ENCODE data around the gene SLC4A3. TPM values are rescaled to one million over a fixed set of nuclear protein-coding genes. Genes with fewer than 3 reads are reported as not detected.

The SLC4A3 gene
- total and polyA plus RNA-seq, 2 of the 8 experiments (the other 6 are each of a cell fraction or from before 2014, with no cell fraction given) = 4.8 to 7.4 TPM

GRCh38 chr2:219638948-219639755 is 11.7 kb downstream of the SLC4A3 start:
- Histone ChIP-seq H3K4me2 (ENCODE audit: insufficient read depth in 1 of 2, low read depth in 2 of 2, low read length in 2 of 2) (no peak overlapping the region), H2BK15ac (ENCODE audit: low read length) (no peak overlapping the region), H3K79me2 (ENCODE audit: control insufficient read depth in 1 of 2, insufficient read depth in 2 of 2, low read length in 2 of 2) (no peaks in the 10 kb centered on the region), H3K27ac (ENCODE audit: low read depth, low read length) (no peak overlapping the region), H3K14ac (ENCODE audit: insufficient read length) (no peak overlapping the region), H3K9me3 (ENCODE audit: insufficient read depth in 2 of 2, low read depth in 1 of 2, low read length in 1 of 2) (no peaks in the 10 kb centered on the region), H3K23ac (ENCODE audit: insufficient read length) (no peak overlapping the region), H3K9ac (replicated peaks in 1 of 4; ENCODE audit: extremely low read depth in 1 of 4, low read depth in 3 of 4, low read length in 3 of 4) (no peak overlapping the region), H2BK5ac (ENCODE audit: low read depth, low read length) (no peak overlapping the region), H4K5ac (ENCODE audit: insufficient read length, low read depth, low read length) (no peak overlapping the region), H3K23me2 (ENCODE audit: low read depth, low read length) (peaks cover 4% of the 10 kb centered on the region; the same call in 1 of the 2 replicates), H3K4me1 (replicated peaks in 1 of 4; ENCODE audit: control insufficient read depth in 3 of 4, insufficient read depth in 4 of 4, low read length in 3 of 4) (no peaks in the 10 kb centered on the region; a peak in 2 of 7 replicates), H3K36me3 (ENCODE audit: control insufficient read depth in 2 of 4, insufficient read depth in 4 of 4, low read length in 3 of 4) (no peaks in the 10 kb centered on the region), H3K27me3 (replicated peaks in 1 of 4; ENCODE audit: control insufficient read depth in 3 of 4, extremely low read depth in 1 of 4, insufficient read depth in 3 of 4, low read length in 3 of 4) (peaks cover 0 to 6% (median 3%) of the 10 kb centered on the region in 4 experiments; a peak in 5 of 7 replicates), H3K4me3 (ENCODE audit: extremely low read depth in 1 of 4, insufficient read depth in 2 of 4, low read depth in 3 of 4, low read length in 4 of 4) (no peak overlapping the region), H2AK5ac (ENCODE audit: low read depth, low read length) (no peak overlapping the region), H3K79me1 (ENCODE audit: low read depth, low read length) (no peaks in the 10 kb centered on the region), H4K20me1 (replicated peaks in 1 of 2; ENCODE audit: control insufficient read depth in 1 of 2, insufficient read depth in 2 of 2, low read length in 2 of 2) (peaks cover 0 to 4% of the 10 kb centered on the region in 2 experiments), H2AFZ (ENCODE audit: low read length) (no peak overlapping the region), H4K91ac (replicated peaks; ENCODE audit: insufficient read length, low read length) (no peak overlapping the region), H3K4ac (replicated peaks; ENCODE audit: insufficient read length, low read depth, low read length) (no peak overlapping the region), H2BK12ac (ENCODE audit: low read depth, low read length) (no peak overlapping the region), H2BK120ac (replicated peaks; ENCODE audit: low read depth, low read length) (no peak overlapping the region), H2BK20ac (ENCODE audit: low read length) (no peak overlapping the region), H3K18ac (ENCODE audit: extremely low read depth, low read length) (no peak overlapping the region), H3K56ac (replicated peaks; ENCODE audit: insufficient read length, low read depth, low read length) (no peak overlapping the region), H4K8ac (ENCODE audit: extremely low read depth, insufficient read depth, low read length) (no peak overlapping the region)
- 91% methylated on average over 24 of the region's 24 CpGs; no CpG with 5 or more reads in 1 of the 2 experiments for WGBS, 2 experiments (ENCODE audit: extremely low coverage in 1 of 2, insufficient coverage in 1 of 2, insufficient read length in 1 of 2, insufficient replicate concordance in 2 of 2, low coverage in 1 of 2, low lambda C conversion rate in 2 of 2, missing lambda C conversion rate in 1 of 2)
- ChIA-PET CTCF (ENCODE audit: partially characterized antibody) (interaction anchor here (0.6 to 22.0 kb wide), 22 partner anchors 10 to 129 kb away, joined by 3 to 356 read pairs (median 3); partner anchors contain the start of gene SLC4A3), POLR2A (ENCODE audit: partially characterized antibody) (interaction anchor here (0.9 to 1.5 kb wide), 3 partner anchors 9 to 77 kb away, joined by 3 to 5 read pairs (median 3); no protein-coding TSS in a partner anchor)
- FAIRE-seq (no peak), DNase-seq (ENCODE audit: low read depth in 1 of 2, low spot score in 2 of 2) (no peak)
- TF ChIP-seq HDAC2 (IDR thresholded peaks at IDR 0.05; ENCODE audit: borderline replicate concordance in 1 of 2, low read depth in 2 of 2, low read length in 2 of 2) (no peak), USF2 (IDR thresholded peaks at IDR 0.05; ENCODE audit: low read length) (no peak), RNF2 (IDR thresholded peaks at IDR 0.05; ENCODE audit: borderline replicate concordance, low read depth, low read length, missing control alignments, poor library complexity, severe bottlenecking) (no peak)
